ENCODE results near the gene ZNF541.

Gene ZNF541

GRCh38 chr19:47540748-47541147 is 32.2 kb downstream of the ZNF541 start:
- DNase-seq: no peak

- DNase-seq: no peak
Observed at GRCh38 chr19:47539747-47540311, 33.1 kb downstream of the ZNF541 start.

GRCh38 chr19:47538812-47539211 is 34.1 kb downstream of the ZNF541 start:
- DNase-seq: no peak

- DNase-seq: no peak
Observed at GRCh38 chr19:47537493-47537892, 35.5 kb downstream of the ZNF541 start.

GRCh38 chr19:47534628-47535027 is 38.3 kb downstream of the ZNF541 start:
- DNase-seq: no peak

GRCh38 chr19:47531640-47532387 is 41.1 kb downstream of the ZNF541 start:
- DNase-seq: no peak

GRCh38 chr19:47529018-47529742 is 43.8 kb downstream of the ZNF541 start:
- DNase-seq: no peak

GRCh38 chr19:47526798-47527197 is 46.1 kb downstream of the ZNF541 start:
- no peak for DNase-seq

- no peak for DNase-seq
Observed at GRCh38 chr19:47523473-47523872, 49.5 kb downstream of the ZNF541 start.
